ENCODE data around the gene SLC43A3. TPM values are rescaled to one million over a fixed set of nuclear protein-coding genes. Genes with fewer than 3 reads are reported as not detected.

SLC43A3 gene
- total and polyA plus RNA-seq, 9 of the 15 experiments (the other 6 are each of a cell fraction or from before 2014, with no cell fraction given): 63.7 to 281 (median 139) TPM

DNA sequence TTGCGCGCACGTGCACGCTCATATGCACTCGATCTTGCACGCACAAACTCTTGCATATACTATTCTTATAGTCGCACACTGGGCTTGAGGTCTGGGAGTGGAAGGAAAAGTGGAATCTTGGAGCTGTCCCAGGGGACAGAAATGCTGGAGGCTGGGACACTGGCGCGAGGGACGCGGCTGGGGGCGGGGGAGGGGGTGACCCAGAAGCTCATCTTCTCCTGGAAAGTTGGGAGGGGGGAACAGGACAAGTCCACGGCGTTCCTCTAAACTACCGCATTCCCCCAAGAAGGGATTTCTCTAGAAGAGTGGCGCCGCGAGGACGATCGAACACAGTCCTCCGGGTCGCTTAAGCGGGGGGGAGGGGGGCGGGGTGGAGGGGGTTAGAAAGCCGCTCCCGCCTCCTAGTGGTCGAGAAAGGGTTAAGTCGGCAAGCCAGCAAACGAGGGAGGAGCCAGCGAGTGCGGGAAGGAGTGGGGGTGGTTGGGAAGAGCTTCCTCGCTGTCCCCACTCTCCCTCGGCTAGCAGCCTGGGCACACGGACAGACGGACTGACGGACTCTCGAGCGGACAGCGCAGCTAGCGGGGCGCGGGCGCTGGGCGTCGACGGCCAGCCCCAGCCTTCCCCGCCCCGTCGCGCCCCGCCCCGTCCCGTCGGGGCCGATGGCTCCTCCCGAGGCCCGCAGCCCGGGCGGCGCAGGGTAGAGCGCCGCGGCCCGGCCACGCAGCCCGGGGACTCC is 33.3 kb upstream of the SLC43A3 start, which contains the start of gene RTN4RL2:
Gene RTN4RL2 (plus strand): TSS at position 507 of the 736 bp plus-strand sequence. CDS start 338 bp downstream, outside the sequence.
- WGBS (ENCODE audit: insufficient coverage, low coverage, missing lambda C conversion rate): 0% methylated on average over 27 of the region's 66 CpGs
- ATAC-seq: peak; percentile 67
- H3K79me2 ChIP-seq (ENCODE audit: control insufficient read depth, insufficient read depth, low read length): no peaks in the 10 kb centered on the region
- peak within 1 kb of the TSS; percentile 89 for H2AFZ ChIP-seq (ENCODE audit: low read depth, low read length)
- H3K4me2 ChIP-seq (ENCODE audit: insufficient read depth, low read length): peak within 1 kb of the TSS; percentile 82
- H3K9me1 ChIP-seq (ENCODE audit: control insufficient read depth, insufficient read depth, low read length): no peaks in the 10 kb centered on the region
- POLR2A ChIA-PET: interaction anchor here (0.8 to 2.3 kb wide), 3 partner anchors 9 to 147 kb away, joined by 3 to 7 read pairs (median 4); no protein-coding TSS in a partner anchor
- intact Hi-C loops (cut with micrococcal nuclease): no loop called here
- no peaks in the 10 kb centered on the region for H3K36me3 ChIP-seq (ENCODE audit: control insufficient read depth, insufficient read depth, low read length)
- peak; percentile 75 for FAIRE-seq
- CTCF ChIA-PET (ENCODE audit: low intra/inter-chr PET ratio): interaction anchor here (3.6 kb wide), 1 partner anchor 67 kb away, joined by 32 read pairs; no protein-coding TSS in a partner anchor
- H4K20me1 ChIP-seq (replicated peaks; ENCODE audit: control insufficient read depth, insufficient read depth, low read length): peaks cover 5% of the 10 kb centered on the region
- H3K4me1 ChIP-seq (replicated peaks in 1 of 2; ENCODE audit: control insufficient read depth in 2 of 2, insufficient read depth in 2 of 2, low read length in 2 of 2): peaks cover 22 to 59% of the 10 kb centered on the region in 2 experiments
- peak within 1 kb of the TSS in 1 of 2 experiments; percentile 91; a peak in 3 of 4 replicates for H3K9ac ChIP-seq (ENCODE audit: insufficient read depth in 1 of 2, low read depth in 2 of 2, low read length in 2 of 2)
- peak; percentile 84 to 90 (median 90) for DNase-seq (ENCODE audit: extremely low read depth in 1 of 4, low spot score in 3 of 4)
- no TSS peak for BruUV-seq (replicated peaks)
- H3K9me3 ChIP-seq (replicated peaks; ENCODE audit: control insufficient read depth, insufficient read depth, low read depth, low read length): no peaks in the 10 kb centered on the region
- in situ Hi-C loops (cut with MboI): no loop called here
- no peak within 1 kb of the TSS; the same call in 2 of the 3 replicates for H3K27ac ChIP-seq (ENCODE audit: extremely low read depth, low read depth, low read length)
- peak within 1 kb of the TSS; percentile 45 for H3K4me3 ChIP-seq
- no peaks in the 10 kb centered on the region for H3K27me3 ChIP-seq (ENCODE audit: control insufficient read depth in 2 of 2, insufficient read depth in 2 of 2, low read length in 2 of 2)
- TF ChIP-seq POLR2H (tag; IDR thresholded peaks at IDR 0.05; ENCODE audit: low read depth) (no peak), GABPA (tag; conservative IDR thresholded peaks at IDR 0.05; ENCODE audit: low read depth) (no peak), ZNF224 (CRISPR knock-in tag; IDR thresholded peaks at IDR 0.05) (no peak), ZNF830 (CRISPR knock-in tag; IDR thresholded peaks at IDR 0.05) (no peak), HNRNPUL1 (IDR thresholded peaks at IDR 0.05; ENCODE audit: low read length) (no peak), NFIC (IDR thresholded peaks at IDR 0.05) (peak; percentile 83)
- TF ChIP-seq, protein P1, sequence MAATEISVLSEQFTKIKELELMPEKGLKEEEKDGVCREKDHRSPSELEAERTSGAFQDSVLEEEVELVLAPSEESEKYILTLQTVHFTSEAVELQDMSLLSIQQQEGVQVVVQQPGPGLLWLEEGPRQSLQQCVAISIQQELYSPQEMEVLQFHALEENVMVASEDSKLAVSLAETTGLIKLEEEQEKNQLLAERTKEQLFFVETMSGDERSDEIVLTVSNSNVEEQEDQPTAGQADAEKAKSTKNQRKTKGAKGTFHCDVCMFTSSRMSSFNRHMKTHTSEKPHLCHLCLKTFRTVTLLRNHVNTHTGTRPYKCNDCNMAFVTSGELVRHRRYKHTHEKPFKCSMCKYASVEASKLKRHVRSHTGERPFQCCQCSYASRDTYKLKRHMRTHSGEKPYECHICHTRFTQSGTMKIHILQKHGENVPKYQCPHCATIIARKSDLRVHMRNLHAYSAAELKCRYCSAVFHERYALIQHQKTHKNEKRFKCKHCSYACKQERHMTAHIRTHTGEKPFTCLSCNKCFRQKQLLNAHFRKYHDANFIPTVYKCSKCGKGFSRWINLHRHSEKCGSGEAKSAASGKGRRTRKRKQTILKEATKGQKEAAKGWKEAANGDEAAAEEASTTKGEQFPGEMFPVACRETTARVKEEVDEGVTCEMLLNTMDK (IDR thresholded peaks at IDR 0.05; ENCODE audit: borderline replicate concordance, insufficient read depth, low read depth, low read length, poor library complexity, severe bottlenecking): peak; percentile 1
- TF ChIP-seq, protein P2, sequence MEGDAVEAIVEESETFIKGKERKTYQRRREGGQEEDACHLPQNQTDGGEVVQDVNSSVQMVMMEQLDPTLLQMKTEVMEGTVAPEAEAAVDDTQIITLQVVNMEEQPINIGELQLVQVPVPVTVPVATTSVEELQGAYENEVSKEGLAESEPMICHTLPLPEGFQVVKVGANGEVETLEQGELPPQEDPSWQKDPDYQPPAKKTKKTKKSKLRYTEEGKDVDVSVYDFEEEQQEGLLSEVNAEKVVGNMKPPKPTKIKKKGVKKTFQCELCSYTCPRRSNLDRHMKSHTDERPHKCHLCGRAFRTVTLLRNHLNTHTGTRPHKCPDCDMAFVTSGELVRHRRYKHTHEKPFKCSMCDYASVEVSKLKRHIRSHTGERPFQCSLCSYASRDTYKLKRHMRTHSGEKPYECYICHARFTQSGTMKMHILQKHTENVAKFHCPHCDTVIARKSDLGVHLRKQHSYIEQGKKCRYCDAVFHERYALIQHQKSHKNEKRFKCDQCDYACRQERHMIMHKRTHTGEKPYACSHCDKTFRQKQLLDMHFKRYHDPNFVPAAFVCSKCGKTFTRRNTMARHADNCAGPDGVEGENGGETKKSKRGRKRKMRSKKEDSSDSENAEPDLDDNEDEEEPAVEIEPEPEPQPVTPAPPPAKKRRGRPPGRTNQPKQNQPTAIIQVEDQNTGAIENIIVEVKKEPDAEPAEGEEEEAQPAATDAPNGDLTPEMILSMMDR (IDR thresholded peaks at IDR 0.05 in 2 of 3, conservative IDR thresholded peaks at IDR 0.05 in 1 of 3; ENCODE audit: insufficient read depth in 2 of 3, low read depth in 1 of 3, low read length in 3 of 3): peak; percentile 29 to 50 (median 45); a peak in 3 of 6 replicates
- TF ChIP-seq, protein P3, sequence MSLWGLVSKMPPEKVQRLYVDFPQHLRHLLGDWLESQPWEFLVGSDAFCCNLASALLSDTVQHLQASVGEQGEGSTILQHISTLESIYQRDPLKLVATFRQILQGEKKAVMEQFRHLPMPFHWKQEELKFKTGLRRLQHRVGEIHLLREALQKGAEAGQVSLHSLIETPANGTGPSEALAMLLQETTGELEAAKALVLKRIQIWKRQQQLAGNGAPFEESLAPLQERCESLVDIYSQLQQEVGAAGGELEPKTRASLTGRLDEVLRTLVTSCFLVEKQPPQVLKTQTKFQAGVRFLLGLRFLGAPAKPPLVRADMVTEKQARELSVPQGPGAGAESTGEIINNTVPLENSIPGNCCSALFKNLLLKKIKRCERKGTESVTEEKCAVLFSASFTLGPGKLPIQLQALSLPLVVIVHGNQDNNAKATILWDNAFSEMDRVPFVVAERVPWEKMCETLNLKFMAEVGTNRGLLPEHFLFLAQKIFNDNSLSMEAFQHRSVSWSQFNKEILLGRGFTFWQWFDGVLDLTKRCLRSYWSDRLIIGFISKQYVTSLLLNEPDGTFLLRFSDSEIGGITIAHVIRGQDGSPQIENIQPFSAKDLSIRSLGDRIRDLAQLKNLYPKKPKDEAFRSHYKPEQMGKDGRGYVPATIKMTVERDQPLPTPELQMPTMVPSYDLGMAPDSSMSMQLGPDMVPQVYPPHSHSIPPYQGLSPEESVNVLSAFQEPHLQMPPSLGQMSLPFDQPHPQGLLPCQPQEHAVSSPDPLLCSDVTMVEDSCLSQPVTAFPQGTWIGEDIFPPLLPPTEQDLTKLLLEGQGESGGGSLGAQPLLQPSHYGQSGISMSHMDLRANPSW (CRISPR knock-in tag; IDR thresholded peaks at IDR 0.05): no peak
- TF ChIP-seq, protein P4, sequence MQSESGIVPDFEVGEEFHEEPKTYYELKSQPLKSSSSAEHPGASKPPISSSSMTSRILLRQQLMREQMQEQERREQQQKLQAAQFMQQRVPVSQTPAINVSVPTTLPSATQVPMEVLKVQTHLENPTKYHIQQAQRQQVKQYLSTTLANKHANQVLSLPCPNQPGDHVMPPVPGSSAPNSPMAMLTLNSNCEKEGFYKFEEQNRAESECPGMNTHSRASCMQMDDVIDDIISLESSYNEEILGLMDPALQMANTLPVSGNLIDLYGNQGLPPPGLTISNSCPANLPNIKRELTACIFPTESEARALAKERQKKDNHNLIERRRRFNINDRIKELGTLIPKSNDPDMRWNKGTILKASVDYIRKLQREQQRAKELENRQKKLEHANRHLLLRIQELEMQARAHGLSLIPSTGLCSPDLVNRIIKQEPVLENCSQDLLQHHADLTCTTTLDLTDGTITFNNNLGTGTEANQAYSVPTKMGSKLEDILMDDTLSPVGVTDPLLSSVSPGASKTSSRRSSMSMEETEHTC (IDR thresholded peaks at IDR 0.05): no peak

Measured in K562 (cell line).